Ishikawa (cell line): Measurements from ENCODE around the gene OMA1.

Source experiments
- CEBPB ChIP-seq: IDR thresholded peaks from 2 replicates; pipeline ENCODE4 v1.6.1; 2012
- CREB1 ChIP-seq: IDR thresholded peaks from 2 replicates; pipeline ENCODE4 v1.6.1; 2012; ENCODE audit warnings: low read depth
- EGR1 ChIP-seq: IDR thresholded peaks from 2 replicates; pipeline ENCODE4 v1.6.1; 2012
- EP300 ChIP-seq: IDR thresholded peaks from 2 replicates; pipeline ENCODE4 v1.6.1; 2012; ENCODE audit warnings: borderline replicate concordance
- FOXM1 ChIP-seq: IDR thresholded peaks from 2 replicates; pipeline ENCODE4 v1.6.1; 2012; ENCODE audit warnings: low read depth, borderline replicate concordance
- MAX ChIP-seq: IDR thresholded peaks from 2 replicates; pipeline ENCODE4 v1.6.1; 2012
- NFIC ChIP-seq: IDR thresholded peaks from 2 replicates; pipeline ENCODE4 v1.6.1; 2012
- RAD21 ChIP-seq: IDR thresholded peaks from 2 replicates; pipeline ENCODE4 v1.6.1; 2012; ENCODE audit warnings: low read depth
- TAF1 ChIP-seq: IDR thresholded peaks from 2 replicates; pipeline ENCODE4 v1.6.1; 2012; ENCODE audit warnings: low read depth, mild to moderate bottlenecking
- TCF12 ChIP-seq: IDR thresholded peaks from 2 replicates; pipeline ENCODE4 v1.6.1; 2012; ENCODE audit warnings: low read depth
- TEAD4 ChIP-seq: IDR thresholded peaks from 2 replicates; pipeline ENCODE4 v1.6.1; 2012
- USF1 ChIP-seq: IDR thresholded peaks from 2 replicates; pipeline ENCODE4 v1.6.1; 2012
- YY1 ChIP-seq: IDR thresholded peaks from 2 replicates; pipeline ENCODE4 v1.6.1; 2012; ENCODE audit warnings: low read depth
- ZBTB7A ChIP-seq: IDR thresholded peaks from 2 replicates; pipeline ENCODE4 v1.6.1; 2012; ENCODE audit warnings: low read depth
- TF ChIP-seq, protein P1 (sequence below): IDR thresholded peaks from 2 replicates; pipeline ENCODE4 v1.6.1; 2012; ENCODE audit warnings: low read depth, mild to moderate bottlenecking

The OMA1 gene

GRCh38 chr1:58502519-58502918 lies 44.0 kb downstream of the OMA1 start:
- no peak for TF ChIP-seq TCF12
- TF ChIP-seq RAD21: no peak
- no peak for TF ChIP-seq CREB1

- TF ChIP-seq EGR1: no peak
- TF ChIP-seq RAD21: no peak
- TF ChIP-seq, protein P1, sequence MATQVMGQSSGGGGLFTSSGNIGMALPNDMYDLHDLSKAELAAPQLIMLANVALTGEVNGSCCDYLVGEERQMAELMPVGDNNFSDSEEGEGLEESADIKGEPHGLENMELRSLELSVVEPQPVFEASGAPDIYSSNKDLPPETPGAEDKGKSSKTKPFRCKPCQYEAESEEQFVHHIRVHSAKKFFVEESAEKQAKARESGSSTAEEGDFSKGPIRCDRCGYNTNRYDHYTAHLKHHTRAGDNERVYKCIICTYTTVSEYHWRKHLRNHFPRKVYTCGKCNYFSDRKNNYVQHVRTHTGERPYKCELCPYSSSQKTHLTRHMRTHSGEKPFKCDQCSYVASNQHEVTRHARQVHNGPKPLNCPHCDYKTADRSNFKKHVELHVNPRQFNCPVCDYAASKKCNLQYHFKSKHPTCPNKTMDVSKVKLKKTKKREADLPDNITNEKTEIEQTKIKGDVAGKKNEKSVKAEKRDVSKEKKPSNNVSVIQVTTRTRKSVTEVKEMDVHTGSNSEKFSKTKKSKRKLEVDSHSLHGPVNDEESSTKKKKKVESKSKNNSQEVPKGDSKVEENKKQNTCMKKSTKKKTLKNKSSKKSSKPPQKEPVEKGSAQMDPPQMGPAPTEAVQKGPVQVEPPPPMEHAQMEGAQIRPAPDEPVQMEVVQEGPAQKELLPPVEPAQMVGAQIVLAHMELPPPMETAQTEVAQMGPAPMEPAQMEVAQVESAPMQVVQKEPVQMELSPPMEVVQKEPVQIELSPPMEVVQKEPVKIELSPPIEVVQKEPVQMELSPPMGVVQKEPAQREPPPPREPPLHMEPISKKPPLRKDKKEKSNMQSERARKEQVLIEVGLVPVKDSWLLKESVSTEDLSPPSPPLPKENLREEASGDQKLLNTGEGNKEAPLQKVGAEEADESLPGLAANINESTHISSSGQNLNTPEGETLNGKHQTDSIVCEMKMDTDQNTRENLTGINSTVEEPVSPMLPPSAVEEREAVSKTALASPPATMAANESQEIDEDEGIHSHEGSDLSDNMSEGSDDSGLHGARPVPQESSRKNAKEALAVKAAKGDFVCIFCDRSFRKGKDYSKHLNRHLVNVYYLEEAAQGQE: no peak
- no peak for TF ChIP-seq TEAD4
- TF ChIP-seq YY1: no peak
- TF ChIP-seq MAX: no peak
- no peak for TF ChIP-seq CREB1
- no peak for TF ChIP-seq NFIC
- no peak for TF ChIP-seq USF1
- no peak for TF ChIP-seq EP300
- no peak for TF ChIP-seq CEBPB
- no peak for TF ChIP-seq TAF1
- no peak for TF ChIP-seq ZBTB7A
- no peak for TF ChIP-seq FOXM1
- no peak for TF ChIP-seq TCF12
These were observed 46.5 kb downstream of the OMA1 start for GRCh38 chr1:58500043-58500442.

GRCh38 chr1:58497499-58497898 lies 49.0 kb downstream of the OMA1 start:
- no peak for TF ChIP-seq CREB1
- TF ChIP-seq NFIC: no peak
- TF ChIP-seq RAD21: no peak
- no peak for TF ChIP-seq TEAD4
- TF ChIP-seq EGR1: no peak
- no peak for TF ChIP-seq TCF12
- TF ChIP-seq ZBTB7A: no peak
- TF ChIP-seq USF1: no peak
- no peak for TF ChIP-seq TAF1
- no peak for TF ChIP-seq FOXM1
- TF ChIP-seq EP300: no peak
- TF ChIP-seq CEBPB: no peak
- TF ChIP-seq, protein P1: no peak
- no peak for TF ChIP-seq YY1
- no peak for TF ChIP-seq MAX

- TF ChIP-seq YY1 (no peak), TEAD4 (no peak), TCF12 (no peak), CEBPB (no peak), USF1 (no peak), EP300 (no peak), CREB1 (no peak), RAD21 (no peak), NFIC (no peak)
These were observed 50.5 kb downstream of the OMA1 start for GRCh38 chr1:58496042-58496441.

GRCh38 chr1:58487002-58487401 lies 59.5 kb downstream of the OMA1 start:
- TF ChIP-seq EP300: no peak
- no peak for TF ChIP-seq TEAD4
- TF ChIP-seq, protein P1: no peak
- no peak for TF ChIP-seq EGR1
